GM21619 (cell line): Measurements from ENCODE around the gene TAF1C.
"Not testable (repeated sequence)": the region's sequence is repeated elsewhere in the genome, so short reads cannot be mapped to it uniquely, and the experiment has no call there.

Source experiments
- ATAC-seq: cut with Tn5 transposase; IDR thresholded peaks from one replicate; pipeline ENCODE4 v1.9.1; 2021; ENCODE audit not compliant: unreplicated experiment

Gene TAF1C

GRCh38 chr16:84186685-84187437, at the start of gene TAF1C:
TAF1C (minus strand) TSS chr16:84187057; CDS start chr16:84184988, 2,069 bp downstream.
- peak; percentile 94 for ATAC-seq

DNA sequence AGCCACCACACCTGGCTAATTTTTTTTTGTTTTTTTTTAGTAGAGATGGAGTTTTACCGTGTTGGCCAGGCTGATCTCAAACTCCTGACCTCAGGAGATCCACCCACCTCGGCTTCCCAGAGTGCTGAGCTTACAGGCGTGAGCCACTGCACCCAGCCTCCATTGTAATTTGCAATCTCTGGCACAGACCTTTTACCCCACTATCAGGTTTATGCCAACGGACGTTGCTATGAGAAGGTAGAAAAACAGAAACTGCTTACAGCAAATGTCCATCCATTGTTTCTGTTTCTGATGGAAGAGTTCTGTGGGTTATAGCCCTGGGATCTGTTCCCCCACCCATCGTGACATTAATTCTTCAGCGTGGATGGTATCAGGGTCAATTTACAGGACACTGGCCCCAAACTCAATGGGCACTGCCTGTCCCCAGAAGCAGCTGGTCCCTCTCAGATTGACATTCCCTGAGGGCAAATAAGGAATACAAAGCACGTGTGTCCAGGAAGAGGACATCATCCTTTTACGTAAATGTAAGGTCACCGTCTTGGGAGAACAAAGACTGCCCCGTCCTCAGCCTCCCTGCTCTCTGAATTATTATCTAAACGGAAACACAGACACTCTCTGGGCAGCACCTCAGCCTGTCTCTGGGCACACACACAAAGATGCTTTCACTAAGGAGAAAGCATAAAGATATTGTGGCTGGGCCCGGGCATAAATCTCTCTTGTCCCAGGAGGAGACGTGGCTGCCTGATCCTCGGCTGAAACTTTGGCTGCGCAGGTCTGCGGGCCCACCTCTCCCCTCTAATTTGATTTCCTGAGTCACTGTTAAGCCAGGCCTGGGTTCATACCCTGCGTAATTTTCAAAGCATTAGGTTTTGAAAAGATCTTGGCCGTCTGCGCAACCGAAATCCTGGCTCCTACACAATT, 47.7 kb upstream of the TAF1C start:
- no peak for ATAC-seq

- ATAC-seq = no peak
These were observed 46.9 kb upstream of the TAF1C start for GRCh38 chr16:84233748-84234147.

DNA sequence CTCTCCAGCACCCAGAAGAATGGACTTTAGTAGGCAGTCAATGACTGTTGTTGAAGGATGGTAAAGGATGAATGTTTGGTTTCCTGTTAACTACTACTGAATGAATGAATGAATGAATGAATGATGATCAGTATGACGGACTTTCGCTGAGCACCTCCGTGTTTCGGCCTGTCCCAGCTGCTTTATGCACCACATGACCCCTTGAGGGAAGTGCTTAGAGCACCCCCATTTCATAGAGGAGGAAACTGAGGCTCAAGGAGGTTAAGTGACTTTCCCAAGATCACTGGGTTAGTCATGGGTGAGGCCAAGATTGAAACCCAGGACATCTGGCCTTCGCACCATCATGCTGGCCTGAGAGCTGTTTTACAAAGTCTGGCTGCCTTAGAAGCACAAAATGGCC, 46.1 kb upstream of the TAF1C start:
- no peak for ATAC-seq

DNA sequence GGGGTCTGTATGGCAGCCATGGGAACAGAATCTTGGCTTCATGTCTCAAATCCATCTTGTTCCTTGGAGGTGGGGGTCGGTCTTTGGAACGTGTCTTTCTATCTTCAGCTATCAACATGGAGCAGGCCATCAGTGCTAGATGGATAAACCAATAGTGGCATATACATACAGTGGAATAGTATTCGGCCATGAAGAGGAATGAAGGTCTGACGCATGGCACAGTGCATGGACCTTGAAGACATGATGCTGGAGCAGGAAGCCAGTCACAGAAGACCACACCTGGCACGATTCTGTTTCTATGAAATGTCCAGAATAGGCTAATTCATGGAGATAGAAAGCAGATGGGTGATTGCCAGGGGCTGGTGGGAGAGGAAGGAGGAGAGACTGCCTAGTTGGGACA, 45.2 kb upstream of the TAF1C start:
- no peak for ATAC-seq

GRCh38 chr16:84229471-84229870, 42.6 kb upstream of the TAF1C start:
- no peak for ATAC-seq

- no peak for ATAC-seq
These were observed 41.5 kb upstream of the TAF1C start for GRCh38 chr16:84228256-84228838.

- ATAC-seq = no peak
These were observed 40.7 kb upstream of the TAF1C start for GRCh38 chr16:84227548-84227947.

DNA sequence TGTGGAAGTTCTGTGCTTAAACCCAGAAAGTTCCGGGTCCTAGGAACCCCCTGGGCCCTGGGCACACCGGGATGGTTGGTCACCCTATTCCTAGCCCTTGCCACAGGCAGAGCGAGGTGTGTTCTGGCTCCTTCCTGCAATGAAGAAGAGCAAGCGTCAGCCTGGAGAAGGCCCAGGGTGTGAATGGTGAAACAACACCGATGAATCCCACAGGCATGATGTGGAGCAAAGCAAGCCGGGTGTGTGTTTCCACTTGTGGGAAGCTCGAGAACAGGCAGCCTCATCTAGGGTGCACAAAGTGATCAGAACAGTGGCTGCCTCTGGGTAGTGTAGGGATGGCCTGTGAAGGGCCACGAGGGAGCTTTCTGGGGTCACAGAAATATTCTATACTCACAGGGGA, 39.2 kb upstream of the TAF1C start:
- no peak for ATAC-seq

DNA sequence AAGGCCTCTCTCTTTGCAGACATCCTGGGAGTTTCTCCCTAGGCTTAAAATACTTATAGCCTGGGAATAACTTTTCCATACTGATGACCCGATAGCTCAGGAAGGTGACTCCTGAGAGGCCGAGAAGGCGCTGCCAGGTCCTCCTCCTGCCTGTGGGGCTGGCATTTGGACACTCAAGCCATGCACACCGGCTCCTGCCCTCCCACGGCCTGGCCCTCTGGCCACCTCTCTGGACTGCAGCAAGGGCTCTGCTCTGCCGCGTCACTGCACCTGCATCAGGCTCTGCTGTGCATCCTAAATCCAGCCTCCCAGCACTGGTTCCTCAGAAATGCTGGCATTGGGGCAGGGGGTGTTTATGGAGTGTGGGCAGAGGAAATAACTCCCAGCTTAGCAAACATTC, 38.7 kb upstream of the TAF1C start:
- ATAC-seq = no peak

- no peak for ATAC-seq
These were observed 38.3 kb upstream of the TAF1C start for GRCh38 chr16:84225126-84225525.

GRCh38 chr16:84224554-84224953, 37.7 kb upstream of the TAF1C start:
- ATAC-seq = no peak

DNA sequence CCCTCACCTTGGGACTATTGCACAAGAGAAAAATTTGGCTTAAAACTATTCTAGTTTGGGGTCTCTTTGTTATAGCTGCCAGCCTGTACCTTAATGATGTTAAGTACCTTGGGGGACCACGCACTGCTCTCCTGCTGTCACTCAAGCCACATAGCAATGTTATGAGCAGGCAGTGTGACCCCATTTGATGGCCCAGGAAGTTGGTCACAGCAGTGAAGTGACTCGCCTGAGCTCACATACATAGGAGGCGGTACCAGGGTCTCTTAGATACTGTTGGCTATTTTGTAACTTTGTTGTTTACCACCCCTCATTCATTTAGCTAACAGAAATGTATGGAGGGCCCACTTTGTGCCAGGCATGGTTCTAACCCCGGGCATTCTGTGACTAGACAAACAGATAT, 36.6 kb upstream of the TAF1C start:
- no peak for ATAC-seq

DNA sequence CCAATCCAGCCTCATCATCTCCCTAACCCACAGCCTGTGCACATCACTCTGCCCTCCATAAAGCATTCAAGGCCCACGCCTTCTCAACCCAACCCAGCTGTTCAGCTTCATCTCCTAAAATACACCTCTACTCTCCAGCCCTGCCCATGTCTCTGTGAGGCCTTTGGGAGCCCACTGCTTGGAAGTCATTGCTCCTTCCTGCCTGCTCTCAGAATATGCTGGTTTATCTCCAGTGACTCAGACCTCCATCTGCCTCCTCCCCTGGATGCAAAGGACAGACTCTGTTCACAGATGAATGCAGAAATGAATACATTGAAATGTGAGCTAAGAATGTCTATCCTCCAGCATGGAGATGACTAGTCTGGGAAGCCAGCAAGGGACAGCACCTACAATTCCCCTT, 34.0 kb upstream of the TAF1C start:
- no peak for ATAC-seq

DNA sequence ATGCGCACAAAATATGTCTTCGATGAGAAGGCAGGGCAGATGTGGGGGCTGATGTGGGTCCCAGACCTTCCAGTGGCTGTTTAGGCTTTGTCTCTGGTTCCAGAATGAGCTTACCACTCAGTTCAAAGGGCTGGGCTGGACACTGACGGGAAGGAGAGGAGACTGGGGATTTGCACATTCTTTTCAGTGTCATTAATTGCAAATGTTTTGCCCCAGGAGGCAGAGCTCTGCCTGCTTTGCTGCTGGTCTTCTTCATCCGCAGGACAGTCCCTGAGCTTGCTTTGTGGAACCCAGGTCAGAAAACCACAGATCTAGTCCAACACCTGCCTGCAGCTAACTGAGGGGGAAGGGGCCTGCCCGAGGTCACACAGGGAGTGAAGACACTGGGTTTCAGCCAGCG, 32.1 kb upstream of the TAF1C start:
- no peak for ATAC-seq

- no peak for ATAC-seq
These were observed 31.4 kb upstream of the TAF1C start for GRCh38 chr16:84218176-84218823.

DNA sequence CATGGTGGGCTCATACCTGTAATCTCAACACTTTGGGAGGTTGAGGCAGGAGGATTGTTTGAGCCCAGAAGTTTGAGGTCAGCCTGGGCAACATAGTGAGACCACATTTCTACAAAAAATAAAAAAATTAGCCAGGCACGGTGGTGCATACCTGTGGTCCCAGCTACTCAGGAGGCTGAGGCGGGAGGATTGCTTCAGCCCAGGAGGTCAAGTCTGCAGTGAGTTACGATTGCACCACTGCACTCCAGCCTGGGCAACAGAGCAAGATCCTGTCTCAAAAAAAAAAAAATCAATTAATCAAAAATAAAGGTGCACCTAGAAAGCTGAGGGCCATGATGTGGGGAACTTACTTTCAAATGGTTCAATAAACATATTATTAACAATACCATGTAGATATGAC, 29.3 kb upstream of the TAF1C start:
- not testable (repeated sequence) for ATAC-seq

DNA sequence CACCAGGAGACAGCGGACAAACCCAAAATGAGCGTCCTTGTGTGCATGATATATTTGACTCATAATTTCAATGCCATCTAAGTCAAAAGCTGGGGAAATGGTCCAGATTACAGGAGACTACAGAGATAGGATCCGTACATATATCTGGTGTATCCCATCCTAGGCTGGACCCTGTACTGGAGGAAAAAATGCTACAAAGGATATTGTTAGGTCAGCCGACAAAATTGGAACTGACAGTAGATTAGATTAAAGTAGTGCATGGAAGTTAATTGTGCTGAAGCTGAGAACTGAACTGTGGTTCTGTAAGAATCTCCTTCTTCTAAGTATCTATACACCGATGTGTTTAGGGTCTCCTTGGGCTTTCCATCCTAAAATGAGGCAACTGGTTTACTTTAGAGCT, 28.7 kb upstream of the TAF1C start:
- ATAC-seq = no peak

DNA sequence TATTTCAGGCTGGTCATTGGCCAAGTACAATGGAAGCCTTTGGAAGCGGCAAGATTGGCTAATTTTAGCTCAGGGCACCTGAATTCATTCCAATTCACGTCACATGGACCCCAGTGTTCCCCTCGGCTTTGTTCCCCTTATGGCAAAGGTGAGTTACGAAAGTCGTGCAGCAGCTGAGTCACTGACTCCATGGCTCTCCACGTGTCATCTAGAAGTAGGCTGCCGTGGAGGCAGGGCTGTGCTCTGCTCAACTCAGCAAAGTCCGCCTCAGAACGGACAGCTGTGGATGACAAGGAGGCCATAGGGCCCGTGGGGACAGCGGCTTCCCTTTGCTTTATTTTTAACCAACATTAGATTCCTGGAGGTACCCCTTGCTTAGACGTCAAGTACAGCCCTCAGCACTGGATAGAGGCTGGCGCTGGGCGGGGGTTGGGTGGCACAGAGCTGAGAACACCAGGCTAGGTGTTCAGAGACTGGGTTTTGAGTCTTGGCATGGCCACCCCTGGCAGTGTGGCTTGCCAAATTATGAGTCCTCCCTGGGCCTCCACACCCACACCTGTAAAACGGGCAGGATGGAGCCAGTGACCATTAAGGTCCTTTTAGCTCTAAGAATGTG, 27.7 kb upstream of the TAF1C start:
- ATAC-seq = no peak

- no peak for ATAC-seq
These were observed 25.8 kb upstream of the TAF1C start for GRCh38 chr16:84212631-84213030.

- ATAC-seq = no peak
These were observed 25.3 kb upstream of the TAF1C start for GRCh38 chr16:84212154-84212553.
